Activated T-helper 1 cell treated with anti-CD3 and anti-CD28 coated beads, Interleukin-2, amount 50 U/mL, for 16 hours (primary cell): Measurements from ENCODE around the gene SYT14.
"Not testable (repeated sequence)": the region's sequence is repeated elsewhere in the genome, so short reads cannot be mapped to it uniquely, and the experiment has no call there.

Experiments used
- DNase-seq, 2 donors: peaks; one replicate each; pipeline ENCODE4 v3.0.0-alpha.2; 2020; ENCODE audit warnings: low read depth in 1 of 2, low spot score in 1 of 2

The SYT14 gene

GRCh38 chr1:209936125-209936524 lies 1.9 kb upstream of the SYT14 start:
- no peak for DNase-seq

GRCh38 chr1:209945377-209945776 lies 7.4 kb downstream of the SYT14 start:
- no peak for DNase-seq

- DNase-seq: no peak
These were observed 10.1 kb downstream of the SYT14 start for GRCh38 chr1:209948155-209948554.

GRCh38 chr1:209956116-209956515 lies 18.1 kb downstream of the SYT14 start:
- no peak for DNase-seq

- no peak for DNase-seq
These were observed 21.6 kb downstream of the SYT14 start for GRCh38 chr1:209959623-209960022.

- DNase-seq: no peak
These were observed 22.9 kb downstream of the SYT14 start for GRCh38 chr1:209960926-209961325.

GRCh38 chr1:209962388-209962787 lies 24.4 kb downstream of the SYT14 start:
- DNase-seq: no peak

- no peak for DNase-seq
These were observed 24.8 kb downstream of the SYT14 start for GRCh38 chr1:209962856-209963255.

- DNase-seq: no peak
These were observed 28.0 kb downstream of the SYT14 start for GRCh38 chr1:209965996-209966395.

GRCh38 chr1:209978721-209979120 lies 40.7 kb downstream of the SYT14 start:
- DNase-seq: not testable (repeated sequence)

GRCh38 chr1:209983953-209984352 lies 45.9 kb downstream of the SYT14 start:
- DNase-seq: no peak

GRCh38 chr1:209985002-209985401 lies 47.0 kb downstream of the SYT14 start:
- DNase-seq: no peak

GRCh38 chr1:209988706-209989105 lies 50.7 kb downstream of the SYT14 start:
- no peak for DNase-seq

GRCh38 chr1:209989525-209989924 lies 51.5 kb downstream of the SYT14 start:
- no peak for DNase-seq

- DNase-seq: no peak
These were observed 55.2 kb downstream of the SYT14 start for GRCh38 chr1:209993061-209993830.

- no peak for DNase-seq
These were observed 58.3 kb downstream of the SYT14 start for GRCh38 chr1:209996348-209996747.

- no peak for DNase-seq
These were observed 61.0 kb downstream of the SYT14 start for GRCh38 chr1:209999005-209999404.

GRCh38 chr1:210001751-210002150 lies 63.7 kb downstream of the SYT14 start:
- no peak for DNase-seq

- no peak for DNase-seq
These were observed 65.5 kb downstream of the SYT14 start for GRCh38 chr1:210003501-210003900.

GRCh38 chr1:210010161-210010560 lies 72.1 kb downstream of the SYT14 start:
- no peak for DNase-seq

- no peak for DNase-seq
These were observed 83.3 kb downstream of the SYT14 start for GRCh38 chr1:210021145-210021860.

GRCh38 chr1:210022044-210022443 lies 84.0 kb downstream of the SYT14 start:
- no peak for DNase-seq

GRCh38 chr1:210024282-210024681 lies 86.3 kb downstream of the SYT14 start:
- DNase-seq: no peak
